Astrocyte (in vitro differentiated cells and primary cell): ENCODE results near the gene FMC1. TPM values are rescaled to one million over a fixed set of nuclear protein-coding genes. Genes with fewer than 3 reads are reported as not detected.
"Not testable (repeated sequence)": the region's sequence is repeated elsewhere in the genome, so short reads cannot be mapped to it uniquely, and the experiment has no call there.

Experiments
- DNase-seq: peaks from one replicate; pipeline ENCODE4 v3.0.0-alpha.2; 2010; ENCODE audit warnings: low read depth
- FAIRE-seq: peaks from 2 replicates; lab custom pipeline; 2011; peaks lifted over from hg19 to GRCh38; lab: Jason Lieb, UNC
- H2AFZ ChIP-seq: 2 replicates; pipeline ENCODE4 v1.6.0; 2012; ENCODE audit warnings: low read depth, low read length, inconsistent platforms
- H3K27ac ChIP-seq: 2 replicates; pipeline ENCODE4 v1.5.1; 2011; ENCODE audit warnings: low read depth, low read length, inconsistent platforms
- H3K27me3 ChIP-seq: 2 replicates; pipeline ENCODE4 v1.6.0; 2011; ENCODE audit warnings: low read length, inconsistent platforms; ENCODE audit not compliant: insufficient read depth
- H3K36me3 ChIP-seq: 2 replicates; pipeline ENCODE4 v1.5.1; 2011; ENCODE audit warnings: low read length, inconsistent platforms; ENCODE audit not compliant: insufficient read depth
- H3K4me1 ChIP-seq: 2 replicates; pipeline ENCODE4 v1.5.1; 2011; ENCODE audit warnings: low read length, inconsistent platforms; ENCODE audit not compliant: insufficient read depth
- H3K4me2 ChIP-seq: 2 replicates; pipeline ENCODE4 v1.6.0; 2012; ENCODE audit warnings: low read length, inconsistent platforms
- H3K4me3 ChIP-seq: 2 replicates; pipeline ENCODE4 v1.5.1; 2011; ENCODE audit warnings: low read depth, mild to moderate bottlenecking, low read length, inconsistent platforms; ENCODE audit not compliant: insufficient read depth
- H3K79me2 ChIP-seq: 2 replicates; pipeline ENCODE4 v1.6.0; 2012; ENCODE audit warnings: mild to moderate bottlenecking, low read length, inconsistent platforms; ENCODE audit not compliant: insufficient read depth
- H3K9ac ChIP-seq: 2 replicates; pipeline ENCODE4 v1.6.0; 2012; ENCODE audit warnings: mild to moderate bottlenecking, low read length, inconsistent platforms
- H3K9me3 ChIP-seq: 2 replicates; pipeline ENCODE4 v1.5.1; 2012; ENCODE audit warnings: low read depth, mild to moderate bottlenecking, low read length, inconsistent platforms; ENCODE audit not compliant: insufficient read depth
- H4K20me1 ChIP-seq: 2 replicates; pipeline ENCODE4 v1.6.0; 2012; ENCODE audit warnings: low read length, inconsistent platforms; ENCODE audit not compliant: insufficient read depth
- H3K27ac Mint-ChIP-seq: one replicate; pipeline ENCODE4 v1.8.0; 2021; ENCODE audit warnings: mild to moderate bottlenecking, mixed read lengths; ENCODE audit not compliant: unreplicated experiment
- H3K27me3 Mint-ChIP-seq: one replicate; pipeline ENCODE4 v1.8.0; 2021; ENCODE audit warnings: low read depth, mixed read lengths; ENCODE audit not compliant: unreplicated experiment
- H3K36me3 Mint-ChIP-seq: one replicate; pipeline ENCODE4 v1.8.0; 2021; ENCODE audit warnings: low read depth, mixed read lengths; ENCODE audit not compliant: unreplicated experiment
- H3K4me1 Mint-ChIP-seq: one replicate; pipeline ENCODE4 v1.8.0; 2021; ENCODE audit warnings: low read depth, mixed read lengths; ENCODE audit not compliant: unreplicated experiment
- H3K4me3 Mint-ChIP-seq: one replicate; pipeline ENCODE4 v1.8.0; 2021; ENCODE audit warnings: mild to moderate bottlenecking, moderate library complexity, mixed read lengths; ENCODE audit not compliant: unreplicated experiment
- H3K9me3 Mint-ChIP-seq: one replicate; pipeline ENCODE4 v1.8.0; 2021; ENCODE audit warnings: mild to moderate bottlenecking, mixed read lengths; ENCODE audit not compliant: unreplicated experiment
- CTCF ChIP-seq: IDR thresholded peaks from 2 replicates; pipeline ENCODE4 v1.5.1; 2011; ENCODE audit warnings: low read depth, mild to moderate bottlenecking, inconsistent platforms, low read length, moderate library complexity; ENCODE audit not compliant: insufficient read depth
- EZH2 ChIP-seq: IDR thresholded peaks from 2 replicates; pipeline ENCODE4 v1.6.1; 2012; ENCODE audit warnings: mild to moderate bottlenecking, low read length, inconsistent platforms; ENCODE audit not compliant: insufficient read depth
- total RNA-seq: library from RNA; stranded (reverse); gene quantifications from 2 replicates; pipeline ENCODE4 v1.2.1, GENCODE V29; 2021

Gene FMC1
- total RNA-seq, 1 donor from 2014 or later, result 8.4 TPM

- no peak for DNase-seq
- H3K27ac Mint-ChIP-seq, result no peak overlapping the region
- no peak for FAIRE-seq
- H3K36me3 Mint-ChIP-seq, result peaks cover 5% of the 10 kb centered on the region
- peaks cover 3% of the 10 kb centered on the region for H3K4me1 Mint-ChIP-seq
- Histone ChIP-seq H2AFZ (no peak overlapping the region), H3K79me2 (no peaks in the 10 kb centered on the region), H3K27me3 (no peaks in the 10 kb centered on the region), H3K4me3 (no peak overlapping the region), H3K4me1 (no peaks in the 10 kb centered on the region), H3K36me3 (no peaks in the 10 kb centered on the region), H3K4me2 (no peak overlapping the region), H3K27ac (no peak overlapping the region), H4K20me1 (no peaks in the 10 kb centered on the region), H3K9ac (no peak overlapping the region), H3K9me3 (no peaks in the 10 kb centered on the region)
- TF ChIP-seq CTCF (no peak), EZH2 (no peak)
- H3K4me3 Mint-ChIP-seq, result no peak overlapping the region
- H3K9me3 Mint-ChIP-seq, result no peaks in the 10 kb centered on the region
- no peaks in the 10 kb centered on the region for H3K27me3 Mint-ChIP-seq
Observed at GRCh38 chr7:139351027-139351426, 9.9 kb downstream of the FMC1 start.

- Histone ChIP-seq H3K79me2 (peaks cover under 1% of the 10 kb centered on the region), H3K9me3 (no peaks in the 10 kb centered on the region), H3K27me3 (no peaks in the 10 kb centered on the region), H3K4me3 (no peak overlapping the region), H3K36me3 (no peaks in the 10 kb centered on the region), H2AFZ (no peak overlapping the region), H3K4me2 (no peak overlapping the region), H3K27ac (no peak overlapping the region), H3K9ac (no peak overlapping the region), H4K20me1 (no peaks in the 10 kb centered on the region), H3K4me1 (no peaks in the 10 kb centered on the region)
- Mint-ChIP-seq H3K9me3 (no peaks in the 10 kb centered on the region), H3K4me1 (peaks cover 3% of the 10 kb centered on the region), H3K27me3 (no peaks in the 10 kb centered on the region), H3K27ac (no peak overlapping the region), H3K36me3 (peaks cover 5% of the 10 kb centered on the region), H3K4me3 (no peak overlapping the region)
- FAIRE-seq (no peak), DNase-seq (no peak)
- TF ChIP-seq EZH2 (no peak), CTCF (no peak)
Observed at GRCh38 chr7:139354729-139355128, 13.6 kb downstream of the FMC1 start.

GRCh38 chr7:139355320-139355719, 14.2 kb downstream of the FMC1 start:
- no peak overlapping the region for H3K4me3 ChIP-seq
- Mint-ChIP-seq H3K36me3 (peaks cover 4% of the 10 kb centered on the region), H3K9me3 (no peaks in the 10 kb centered on the region), H3K4me1 (peaks cover 2% of the 10 kb centered on the region), H3K27ac (no peak overlapping the region), H3K4me3 (peak overlapping the region; percentile 29), H3K27me3 (no peaks in the 10 kb centered on the region)
- no peaks in the 10 kb centered on the region for H3K4me1 ChIP-seq
- H3K9me3 ChIP-seq, result no peaks in the 10 kb centered on the region
- no peaks in the 10 kb centered on the region for H3K36me3 ChIP-seq
- H3K27ac ChIP-seq, result no peak overlapping the region
- DNase-seq (no peak), FAIRE-seq (no peak)
- no peak overlapping the region for H3K9ac ChIP-seq
- no peak overlapping the region for H2AFZ ChIP-seq
- peaks cover 5% of the 10 kb centered on the region for H3K79me2 ChIP-seq
- TF ChIP-seq EZH2 (no peak), CTCF (no peak)
- no peak overlapping the region for H3K4me2 ChIP-seq
- no peaks in the 10 kb centered on the region for H3K27me3 ChIP-seq
- no peaks in the 10 kb centered on the region for H4K20me1 ChIP-seq

- Histone ChIP-seq H2AFZ (peak overlapping the region; percentile 95), H3K9ac (peak overlapping the region; percentile 93), H3K4me2 (peak overlapping the region; percentile 88), H3K4me3 (peak overlapping the region; percentile 84), H3K79me2 (peaks cover 31% of the 10 kb centered on the region), H4K20me1 (peaks cover 19% of the 10 kb centered on the region)
- not testable (repeated sequence) for H3K27ac ChIP-seq, H3K36me3 ChIP-seq, H3K27me3 ChIP-seq, H3K27me3 Mint-ChIP-seq, H3K4me1 Mint-ChIP-seq, DNase-seq, FAIRE-seq, H3K9me3 ChIP-seq, H3K9me3 Mint-ChIP-seq, H3K4me1 ChIP-seq, H3K36me3 Mint-ChIP-seq
- peak overlapping the region; percentile 95 for H3K4me3 Mint-ChIP-seq
- H3K27ac Mint-ChIP-seq, result peak overlapping the region; percentile 97
Observed at GRCh38 chr7:139357729-139358506, 16.8 kb downstream of the FMC1 start.
